ENCODE results near the gene SH2D6.

DNA sequence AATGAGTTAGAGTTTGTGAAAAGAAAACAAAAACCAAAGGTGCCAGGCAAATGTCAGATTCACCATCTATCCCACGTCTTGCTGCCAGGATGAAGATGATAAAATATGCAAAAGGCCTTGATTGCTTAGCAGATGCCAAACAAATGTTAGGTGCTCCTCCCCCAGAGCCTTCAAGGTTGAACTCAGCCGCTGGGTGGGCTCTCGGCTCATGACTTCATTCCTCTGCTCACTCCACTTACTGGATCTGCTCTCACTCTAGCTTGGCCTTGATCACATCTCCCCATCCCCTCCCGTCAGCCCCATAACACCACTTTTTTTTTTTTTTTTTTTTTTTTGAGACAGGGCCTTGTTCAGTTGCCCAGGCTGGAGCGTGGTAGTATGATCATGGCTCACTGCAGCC is 38.5 kb downstream of the SH2D6 start:
- no peak for TF ChIP-seq ZNF335 (tag by site-specific recombination; conservative IDR thresholded peaks at IDR 0.05)
- no peak for TF ChIP-seq SP2 (tag by site-specific recombination; IDR thresholded peaks at IDR 0.05)

Data from HEK293 (cell line).